ENCODE measurements around the gene KIAA1217. TPM values are rescaled to one million over a fixed set of nuclear protein-coding genes. Genes with fewer than 3 reads are reported as not detected.

The KIAA1217 gene
- total RNA-seq, 1 donor from 2014 or later = 74.8 TPM

- DNase-seq (ENCODE audit: low spot score) = no peak
Measured at GRCh38 chr10:24209432-24209771, 464 bp downstream of the KIAA1217 start.

DNA sequence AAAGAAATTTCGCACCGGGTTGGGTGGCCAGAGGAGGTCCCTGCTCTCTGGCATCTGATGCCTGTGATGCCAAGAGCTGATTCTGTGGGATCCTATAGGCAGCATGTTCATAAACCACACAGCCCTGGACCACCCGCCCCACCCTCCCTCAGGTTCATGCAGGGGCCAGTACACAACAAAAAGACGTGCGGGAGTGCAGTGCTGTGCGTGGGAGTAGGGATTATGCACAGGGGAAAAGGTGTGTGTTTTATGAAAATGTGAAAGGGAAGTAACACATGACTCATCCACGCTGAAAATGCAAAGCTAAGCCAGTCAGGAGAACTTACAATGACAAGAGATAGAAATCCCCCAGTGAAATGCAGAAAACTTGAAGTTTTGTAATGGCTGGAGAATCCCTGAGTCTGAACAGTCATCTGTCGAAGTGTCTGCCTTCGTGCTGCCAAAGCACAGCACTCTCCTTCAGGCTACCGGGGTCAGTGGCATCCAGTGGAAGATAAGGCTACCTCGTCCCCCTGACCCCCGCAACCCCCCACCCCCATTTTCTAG, 1.1 kb downstream of the KIAA1217 start:
- DNase-seq (ENCODE audit: low spot score) = no peak

DNA sequence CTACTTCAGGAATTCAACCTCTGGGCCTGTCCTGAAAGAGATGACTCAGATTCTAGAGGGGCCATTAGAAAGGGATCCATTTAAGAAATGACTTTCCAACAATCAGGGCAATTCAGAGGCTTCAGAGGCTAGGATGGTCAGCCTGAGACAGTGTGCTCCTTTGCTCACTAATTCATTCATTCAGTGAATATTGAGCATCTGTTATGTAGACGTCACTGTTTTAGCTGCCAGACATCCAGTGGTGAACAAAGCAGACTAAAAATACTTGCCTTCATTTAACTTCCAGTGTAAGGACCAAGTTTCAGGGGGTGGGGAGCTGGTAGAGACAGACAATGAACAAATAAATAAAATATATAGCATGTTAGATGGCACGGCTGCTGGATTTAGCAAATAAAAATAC, 1.6 kb downstream of the KIAA1217 start:
- no peak for DNase-seq (ENCODE audit: low spot score)

DNA sequence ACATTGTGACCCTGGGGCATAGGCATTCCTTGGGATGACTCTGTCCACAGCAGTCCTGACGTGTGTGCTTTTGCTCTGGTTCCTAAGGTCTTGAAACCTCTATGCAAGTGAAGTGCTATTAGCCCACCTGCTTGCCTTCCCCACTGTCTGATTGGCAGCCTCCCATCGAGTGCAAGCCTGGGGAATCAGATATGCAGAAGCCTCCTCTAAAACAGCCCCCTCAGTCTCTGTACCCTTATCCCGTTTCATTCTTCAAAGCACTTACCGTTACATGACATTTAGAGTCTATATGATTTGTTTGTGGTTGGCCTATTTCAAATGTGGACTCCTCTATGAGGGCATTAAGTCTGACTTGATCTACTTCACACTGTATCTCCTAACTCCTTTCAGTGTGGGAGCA, 4.3 kb downstream of the KIAA1217 start:
- DNase-seq (ENCODE audit: low spot score) = no peak

- DNase-seq (ENCODE audit: low spot score) = no peak
Measured at GRCh38 chr10:24213881-24214280, 4.9 kb downstream of the KIAA1217 start.

GRCh38 chr10:24214762-24215161, 5.8 kb downstream of the KIAA1217 start:
- DNase-seq (ENCODE audit: low spot score) = no peak

- DNase-seq (ENCODE audit: low spot score) = no peak
Measured at GRCh38 chr10:24215196-24215595, 6.3 kb downstream of the KIAA1217 start.

GRCh38 chr10:24215603-24216002, 6.7 kb downstream of the KIAA1217 start:
- no peak for DNase-seq (ENCODE audit: low spot score)

GRCh38 chr10:24219963-24220362, 11.0 kb downstream of the KIAA1217 start:
- DNase-seq (ENCODE audit: low spot score) = no peak

GRCh38 chr10:24223341-24223740, 14.4 kb downstream of the KIAA1217 start:
- DNase-seq (ENCODE audit: low spot score) = no peak

- no peak for DNase-seq (ENCODE audit: low spot score)
Measured at GRCh38 chr10:24223953-24224352, 15.0 kb downstream of the KIAA1217 start.

DNA sequence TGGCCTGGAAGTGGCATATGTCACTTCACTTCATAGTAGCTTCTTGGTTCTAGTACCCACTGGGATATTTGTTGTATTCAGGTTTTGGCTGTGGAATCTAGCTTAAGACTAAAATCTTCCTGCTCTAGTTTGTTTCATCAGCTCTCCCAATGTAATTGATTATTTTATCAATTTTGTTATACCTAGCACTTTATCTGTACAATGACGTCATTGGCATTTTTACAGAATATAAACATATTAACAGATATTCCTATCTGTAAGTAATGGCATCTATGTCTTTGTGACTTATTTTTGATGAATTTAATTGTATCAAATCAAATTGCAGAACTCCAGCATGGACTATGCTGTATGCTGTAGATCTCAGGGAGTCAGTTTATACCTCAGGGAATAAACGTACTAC, 19.7 kb downstream of the KIAA1217 start:
- DNase-seq (ENCODE audit: low spot score) = no peak

GRCh38 chr10:24229909-24230308, 21.0 kb downstream of the KIAA1217 start:
- DNase-seq (ENCODE audit: low spot score) = no peak

DNA sequence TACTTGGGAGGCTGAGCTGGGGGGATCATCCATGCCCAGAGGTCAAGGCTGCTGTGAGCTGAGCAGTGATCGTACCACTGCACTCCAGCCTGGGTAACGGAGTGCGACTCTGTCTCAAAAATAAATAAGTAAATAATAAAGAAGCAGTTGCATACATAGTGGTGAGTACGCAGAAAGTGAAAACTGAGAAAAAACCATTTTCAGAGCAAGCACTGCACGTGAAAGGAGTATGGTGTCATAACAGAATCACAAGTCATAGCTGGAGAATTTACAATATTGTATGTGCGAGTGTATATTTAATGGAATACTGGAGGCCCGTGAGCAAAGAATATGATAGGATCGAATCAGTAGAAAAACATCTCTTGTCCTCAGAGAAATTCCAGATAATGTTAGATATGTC, 22.3 kb downstream of the KIAA1217 start:
- DNase-seq (ENCODE audit: low spot score) = no peak

DNA sequence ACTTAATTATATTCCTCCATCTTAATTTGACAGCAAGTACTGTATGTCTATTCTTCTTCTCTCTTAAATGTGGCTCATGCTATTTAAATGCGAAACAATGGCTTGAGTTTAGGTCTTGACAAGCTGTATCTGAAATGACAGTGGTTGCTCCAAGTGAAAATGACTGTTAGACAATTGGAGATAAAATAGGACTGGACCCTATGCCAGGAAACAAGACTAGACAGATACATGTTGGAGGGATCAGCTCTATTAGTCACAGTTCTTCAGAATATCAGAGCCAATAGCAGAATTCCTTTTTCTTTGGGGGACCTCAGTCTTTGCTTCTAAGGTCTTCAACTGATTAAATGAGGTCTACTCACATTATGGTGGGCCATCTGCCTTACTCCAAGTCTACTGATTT, 25.8 kb downstream of the KIAA1217 start:
- DNase-seq (ENCODE audit: low spot score) = no peak

DNA sequence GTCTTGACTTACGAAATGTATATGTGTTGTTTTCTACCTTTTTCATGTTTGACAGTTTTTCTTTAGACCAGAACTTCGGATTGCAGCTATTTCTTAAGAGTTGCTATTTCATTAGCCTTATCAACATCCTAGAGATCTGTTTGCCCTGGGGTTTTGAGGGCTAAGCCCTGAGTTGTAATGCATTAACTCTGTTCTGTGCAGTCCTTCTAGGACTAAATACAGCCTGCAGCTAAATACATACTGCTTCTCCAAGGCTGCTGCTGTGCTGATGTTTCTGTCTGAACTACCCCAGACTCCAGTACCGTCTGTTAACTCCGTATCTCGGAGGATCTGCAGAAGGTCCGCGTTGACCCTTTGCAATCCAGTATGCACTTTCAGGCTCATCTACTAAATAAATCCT, 26.5 kb downstream of the KIAA1217 start:
- no peak for DNase-seq (ENCODE audit: low spot score)

GRCh38 chr10:24237801-24238395, 29.0 kb downstream of the KIAA1217 start:
- DNase-seq (ENCODE audit: low spot score) = no peak

- DNase-seq (ENCODE audit: low spot score) = no peak
Measured at GRCh38 chr10:24238519-24239247, 29.7 kb downstream of the KIAA1217 start.

DNA sequence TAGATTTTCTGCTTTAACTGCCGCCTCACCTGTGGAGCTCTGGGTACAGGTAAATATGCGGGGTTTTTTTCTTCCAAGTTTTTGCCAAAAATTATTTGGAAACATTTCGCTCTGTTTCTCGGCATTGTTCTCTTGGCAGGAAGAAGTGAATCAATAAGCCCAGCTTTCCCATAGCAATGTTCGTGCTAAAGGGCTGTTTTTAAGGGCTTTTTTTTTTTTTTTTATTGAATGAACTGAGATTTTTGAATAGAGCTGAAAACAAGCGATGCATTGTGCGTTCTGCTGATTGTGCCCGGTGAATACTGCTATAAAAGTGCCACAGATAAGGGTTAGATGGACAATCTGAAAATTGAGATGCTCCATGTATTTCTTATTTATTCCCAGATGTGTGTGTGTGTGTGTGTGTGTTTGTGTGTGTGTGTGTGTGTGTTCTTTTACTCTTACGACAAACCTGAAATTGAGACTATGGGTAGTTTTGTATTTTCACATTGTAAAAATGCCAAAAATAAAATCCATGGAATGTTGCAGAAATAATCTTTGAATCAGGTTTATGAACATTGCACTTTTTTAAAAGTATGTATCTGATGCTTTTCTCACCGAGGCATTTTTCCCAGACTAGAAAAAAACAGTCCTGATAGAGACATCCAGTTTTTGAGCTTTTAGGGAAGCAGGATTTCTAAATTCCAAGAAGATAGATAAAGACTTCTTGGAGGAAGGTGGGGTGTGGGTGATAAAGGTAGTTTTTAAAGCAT, 30.5 kb downstream of the KIAA1217 start:
- no peak for DNase-seq (ENCODE audit: low spot score)

- no peak for DNase-seq (ENCODE audit: low spot score)
Measured at GRCh38 chr10:24240041-24240751, 31.3 kb downstream of the KIAA1217 start.

DNA sequence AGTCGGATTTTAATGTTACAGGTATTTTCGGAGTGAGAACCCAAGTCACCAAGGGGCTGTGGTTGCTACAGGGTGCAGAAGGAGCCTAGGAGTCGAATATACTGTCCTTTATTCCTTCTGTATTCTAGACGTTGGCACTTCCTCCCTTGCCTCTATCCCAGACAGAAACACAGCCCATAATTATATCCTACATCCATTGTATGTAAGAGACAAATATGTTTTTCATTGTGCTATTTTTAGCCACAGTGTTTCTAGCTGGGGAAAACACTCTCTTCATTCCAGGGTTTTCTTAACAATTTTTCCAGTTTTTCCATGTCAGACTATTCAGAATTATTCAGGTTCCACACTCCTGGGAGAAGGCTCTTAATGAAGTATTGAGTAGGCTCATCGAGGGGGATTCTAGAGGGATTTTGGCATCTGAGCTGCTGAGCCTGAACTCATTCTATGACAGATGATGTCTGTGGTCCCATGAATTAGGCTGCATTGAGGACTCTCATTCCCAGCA, 32.6 kb downstream of the KIAA1217 start:
- no peak for DNase-seq (ENCODE audit: low spot score)
